ENCODE measurements around the gene TXNDC15.

The TXNDC15 gene

DNA sequence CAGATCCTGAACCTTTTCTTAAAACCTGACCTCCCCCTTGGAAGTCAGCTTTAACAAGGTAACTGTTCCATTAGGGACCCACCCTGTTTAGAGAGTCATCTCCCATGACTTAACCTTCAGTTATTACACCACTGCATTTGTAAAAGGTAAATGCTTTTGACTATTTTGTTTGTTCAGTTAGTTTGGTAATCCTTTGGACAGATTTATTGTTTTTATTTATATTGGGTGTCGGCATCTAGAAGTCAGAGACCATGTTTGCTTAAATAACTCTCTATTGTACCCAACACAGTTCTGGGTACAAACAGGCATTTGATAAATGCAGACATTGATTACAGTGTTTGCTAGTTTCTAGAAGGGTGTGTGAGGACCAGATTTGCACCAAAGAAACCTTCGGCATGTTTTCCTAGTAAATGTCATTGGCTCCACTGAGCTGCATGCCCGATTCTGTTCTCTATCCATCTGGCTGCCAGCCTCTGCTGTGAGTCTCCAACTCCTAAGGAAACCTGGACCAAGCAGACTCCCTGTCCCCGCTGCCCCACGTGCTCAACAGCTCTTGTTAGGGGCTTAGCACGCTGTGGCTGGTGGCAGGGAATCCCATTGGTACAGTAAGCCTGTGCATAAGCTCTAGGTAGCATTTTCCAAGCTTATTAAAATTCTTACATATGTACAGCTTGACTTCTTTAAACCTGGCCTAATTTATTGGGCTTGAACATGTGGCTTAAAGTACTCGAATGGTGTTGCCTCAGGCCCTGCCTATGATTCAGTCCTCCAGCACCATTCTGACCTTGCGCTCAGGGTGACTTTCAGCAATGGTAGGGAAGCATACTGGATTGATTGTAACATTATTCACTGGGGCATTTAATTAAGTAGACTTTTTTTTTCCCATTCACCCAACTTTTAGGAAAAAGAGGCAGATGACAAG, 37.4 kb downstream of the TXNDC15 start:
- ATAC-seq (ENCODE audit: low read depth) (peak; percentile 17; the same call in 1 of the 3 replicates), DNase-seq (ENCODE audit: low spot score) (no peak)
- TF ChIP-seq, protein P1, sequence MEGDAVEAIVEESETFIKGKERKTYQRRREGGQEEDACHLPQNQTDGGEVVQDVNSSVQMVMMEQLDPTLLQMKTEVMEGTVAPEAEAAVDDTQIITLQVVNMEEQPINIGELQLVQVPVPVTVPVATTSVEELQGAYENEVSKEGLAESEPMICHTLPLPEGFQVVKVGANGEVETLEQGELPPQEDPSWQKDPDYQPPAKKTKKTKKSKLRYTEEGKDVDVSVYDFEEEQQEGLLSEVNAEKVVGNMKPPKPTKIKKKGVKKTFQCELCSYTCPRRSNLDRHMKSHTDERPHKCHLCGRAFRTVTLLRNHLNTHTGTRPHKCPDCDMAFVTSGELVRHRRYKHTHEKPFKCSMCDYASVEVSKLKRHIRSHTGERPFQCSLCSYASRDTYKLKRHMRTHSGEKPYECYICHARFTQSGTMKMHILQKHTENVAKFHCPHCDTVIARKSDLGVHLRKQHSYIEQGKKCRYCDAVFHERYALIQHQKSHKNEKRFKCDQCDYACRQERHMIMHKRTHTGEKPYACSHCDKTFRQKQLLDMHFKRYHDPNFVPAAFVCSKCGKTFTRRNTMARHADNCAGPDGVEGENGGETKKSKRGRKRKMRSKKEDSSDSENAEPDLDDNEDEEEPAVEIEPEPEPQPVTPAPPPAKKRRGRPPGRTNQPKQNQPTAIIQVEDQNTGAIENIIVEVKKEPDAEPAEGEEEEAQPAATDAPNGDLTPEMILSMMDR (IDR thresholded peaks at IDR 0.05; ENCODE audit: poor library complexity, severe bottlenecking), result no peak
- H3K4me1 ChIP-seq (ENCODE audit: insufficient read depth, poor library complexity, severe bottlenecking), result no peaks in the 10 kb centered on the region
- H3K27me3 ChIP-seq (ENCODE audit: insufficient read depth, poor library complexity, severe bottlenecking), result no peaks in the 10 kb centered on the region
- H3K4me3 ChIP-seq (ENCODE audit: severe bottlenecking), result no peak overlapping the region
- H3K27ac ChIP-seq (ENCODE audit: poor library complexity, severe bottlenecking), result no peak overlapping the region
- H3K36me3 ChIP-seq (ENCODE audit: low read depth), result peaks cover 34% of the 10 kb centered on the region
- no peaks in the 10 kb centered on the region for H3K9me3 ChIP-seq (ENCODE audit: severe bottlenecking)

DNA sequence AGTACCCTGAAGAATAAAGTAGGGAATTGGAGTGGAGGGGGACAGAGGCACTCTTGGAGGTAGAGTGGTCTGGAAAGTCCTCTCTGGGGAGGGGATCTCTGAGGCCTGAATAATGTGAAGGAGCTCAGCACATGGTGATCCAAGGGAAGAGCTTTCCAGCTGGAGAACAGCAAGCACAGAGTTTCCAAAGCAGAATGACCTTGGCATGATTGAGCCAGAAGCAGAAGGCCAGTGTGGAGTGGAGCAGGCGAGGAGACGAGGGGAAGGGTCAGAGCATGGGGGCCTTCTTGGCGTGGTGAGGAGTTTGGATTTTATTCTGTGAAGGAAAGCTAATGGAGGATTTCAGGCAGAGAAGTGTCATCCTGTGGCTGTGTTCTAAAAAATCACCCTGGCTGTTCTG, 39.1 kb downstream of the TXNDC15 start:
- TF ChIP-seq, protein P1 (IDR thresholded peaks at IDR 0.05; ENCODE audit: poor library complexity, severe bottlenecking), result no peak
- ATAC-seq (ENCODE audit: low read depth), result no peak
- Histone ChIP-seq H3K4me1 (ENCODE audit: insufficient read depth, poor library complexity, severe bottlenecking) (no peaks in the 10 kb centered on the region), H3K9me3 (ENCODE audit: severe bottlenecking) (no peaks in the 10 kb centered on the region), H3K27ac (ENCODE audit: poor library complexity, severe bottlenecking) (no peak overlapping the region), H3K27me3 (ENCODE audit: insufficient read depth, poor library complexity, severe bottlenecking) (no peaks in the 10 kb centered on the region), H3K36me3 (ENCODE audit: low read depth) (peaks cover 33% of the 10 kb centered on the region), H3K4me3 (ENCODE audit: severe bottlenecking) (no peak overlapping the region)
- DNase-seq (ENCODE audit: low spot score), result no peak

DNA sequence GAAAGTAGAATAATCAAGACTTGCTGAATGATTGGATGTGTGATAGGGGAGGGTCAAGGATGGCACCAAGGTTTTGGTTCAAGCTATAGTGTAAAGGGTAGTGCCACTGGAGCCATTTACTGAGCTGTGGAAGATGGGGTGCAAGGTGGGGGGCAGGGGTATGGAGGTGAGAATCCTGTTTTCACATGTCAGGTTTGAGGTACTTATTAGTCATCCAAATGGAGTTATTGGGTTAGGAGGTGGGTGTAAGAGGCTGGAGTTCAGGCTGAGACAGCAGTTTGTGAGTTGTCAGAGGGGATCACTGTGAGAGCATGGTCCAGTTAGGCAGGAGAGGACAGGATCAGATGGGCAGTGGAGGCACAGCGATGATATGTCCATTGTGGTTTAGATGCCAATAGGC, 39.6 kb downstream of the TXNDC15 start:
- Histone ChIP-seq H3K4me1 (ENCODE audit: insufficient read depth, poor library complexity, severe bottlenecking) (no peaks in the 10 kb centered on the region), H3K4me3 (ENCODE audit: severe bottlenecking) (no peak overlapping the region), H3K9me3 (ENCODE audit: severe bottlenecking) (no peaks in the 10 kb centered on the region), H3K27ac (ENCODE audit: poor library complexity, severe bottlenecking) (no peak overlapping the region), H3K27me3 (ENCODE audit: insufficient read depth, poor library complexity, severe bottlenecking) (no peaks in the 10 kb centered on the region), H3K36me3 (ENCODE audit: low read depth) (peaks cover 33% of the 10 kb centered on the region)
- TF ChIP-seq, protein P1 (IDR thresholded peaks at IDR 0.05; ENCODE audit: poor library complexity, severe bottlenecking), result no peak
- ATAC-seq (ENCODE audit: low read depth) (no peak), DNase-seq (ENCODE audit: low spot score) (no peak)

DNA sequence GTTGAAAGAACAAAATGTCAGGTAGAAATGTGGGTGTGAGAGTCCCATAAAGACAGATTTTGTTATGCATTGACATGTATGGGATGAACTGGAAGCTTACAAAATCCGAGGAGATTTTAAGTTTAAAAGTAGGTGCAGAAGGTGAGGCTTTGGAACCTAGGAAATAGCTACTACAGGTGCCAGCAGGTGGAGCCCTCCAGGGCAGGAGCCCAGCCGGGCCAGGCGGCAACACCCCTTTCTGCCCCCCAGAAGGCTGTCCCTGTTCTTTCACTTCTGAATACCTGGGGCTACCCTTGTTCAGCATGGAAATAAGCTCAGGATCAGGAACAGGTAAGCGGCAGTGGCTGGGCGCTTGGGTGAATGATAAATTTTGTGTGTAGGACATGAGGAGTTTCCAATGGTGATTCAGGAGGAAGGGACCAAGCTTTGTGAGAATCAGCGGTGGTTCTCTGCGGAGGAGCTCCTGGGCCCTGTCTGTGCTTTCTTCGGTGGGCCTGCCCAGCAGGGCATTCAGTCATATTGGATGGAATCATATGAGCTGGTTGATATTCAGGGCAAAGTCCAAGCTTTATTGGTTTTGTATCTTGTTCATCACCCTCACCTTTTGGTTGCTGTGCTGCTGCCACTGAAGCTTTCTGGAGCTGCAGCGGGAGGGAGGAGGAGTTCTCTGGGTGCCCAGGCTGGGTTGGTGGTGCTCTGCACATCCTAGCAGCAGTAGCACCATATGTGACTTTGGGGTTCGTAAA, 43.1 kb downstream of the TXNDC15 start:
- DNase-seq (ENCODE audit: low spot score) (no peak), ATAC-seq (ENCODE audit: low read depth) (peak; percentile 60; the same call in 2 of the 3 replicates)
- H3K27me3 ChIP-seq (ENCODE audit: insufficient read depth, poor library complexity, severe bottlenecking), result no peaks in the 10 kb centered on the region
- no peak overlapping the region for H3K27ac ChIP-seq (ENCODE audit: poor library complexity, severe bottlenecking)
- H3K4me1 ChIP-seq (ENCODE audit: insufficient read depth, poor library complexity, severe bottlenecking), result no peaks in the 10 kb centered on the region
- H3K9me3 ChIP-seq (ENCODE audit: severe bottlenecking), result no peaks in the 10 kb centered on the region
- no peak overlapping the region for H3K4me3 ChIP-seq (ENCODE audit: severe bottlenecking)
- TF ChIP-seq, protein P1 (IDR thresholded peaks at IDR 0.05; ENCODE audit: poor library complexity, severe bottlenecking), result peak; percentile 76
- H3K36me3 ChIP-seq (ENCODE audit: low read depth), result peaks cover 10% of the 10 kb centered on the region
